Fibroblast of villous mesenchyme (primary cell): ENCODE data around the gene LOXL1. TPM values are rescaled to one million over a fixed set of nuclear protein-coding genes. Genes with fewer than 3 reads are reported as not detected.

Experiments
- DNase-seq: peaks from one replicate; pipeline ENCODE4 v3.0.0-alpha.2; 2010; ENCODE audit warnings: low read depth
- H3K4me3 ChIP-seq: 2 replicates; pipeline ENCODE4 v1.5.1; 2011; ENCODE audit warnings: low read depth, mild to moderate bottlenecking, low read length
- CTCF ChIP-seq: IDR thresholded peaks from 2 replicates; pipeline ENCODE4 v1.5.1; 2012; ENCODE audit warnings: low read depth, mild to moderate bottlenecking, low read length; ENCODE audit not compliant: insufficient read depth
- total RNA-seq: library from RNA; depleted of rRNA; stranded (reverse); fragments of >200 nt; gene quantifications from 2 replicates; pipeline ENCODE4 v1.2.3, GENCODE V29; 2012

The LOXL1 gene
- total RNA-seq, 1 donor = 73.8 TPM

- no peak for TF ChIP-seq CTCF
- peak overlapping the region; percentile 78 for H3K4me3 ChIP-seq
- no peak for DNase-seq
Measured at GRCh38 chr15:73994912-73995622, 68.8 kb downstream of the LOXL1 start.

GRCh38 chr15:73996267-73996666 lies 70.0 kb downstream of the LOXL1 start:
- TF ChIP-seq CTCF = no peak
- H3K4me3 ChIP-seq = peak overlapping the region; percentile 78
- DNase-seq = no peak

- peak overlapping the region; percentile 78 for H3K4me3 ChIP-seq
- no peak for TF ChIP-seq CTCF
- DNase-seq = peak; percentile 89
Measured at GRCh38 chr15:73996939-73997338, 70.7 kb downstream of the LOXL1 start.

DNA sequence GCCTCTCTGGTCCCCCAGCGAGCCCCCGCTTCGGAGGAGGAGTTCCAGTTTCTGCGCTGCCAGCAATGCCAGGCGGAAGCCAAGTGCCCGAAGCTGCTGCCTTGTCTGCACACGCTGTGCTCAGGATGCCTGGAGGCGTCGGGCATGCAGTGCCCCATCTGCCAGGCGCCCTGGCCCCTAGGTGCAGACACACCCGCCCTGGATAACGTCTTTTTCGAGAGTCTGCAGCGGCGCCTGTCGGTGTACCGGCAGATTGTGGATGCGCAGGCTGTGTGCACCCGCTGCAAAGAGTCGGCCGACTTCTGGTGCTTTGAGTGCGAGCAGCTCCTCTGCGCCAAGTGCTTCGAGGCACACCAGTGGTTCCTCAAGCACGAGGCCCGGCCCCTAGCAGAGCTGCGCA lies 71.7 kb downstream of the LOXL1 start:
- peak overlapping the region; percentile 78 for H3K4me3 ChIP-seq

More for the DNA sequence above, 71.7 kb downstream of the LOXL1 start:
- no peak for TF ChIP-seq CTCF
- DNase-seq = no peak

Other genes starting within 250 kb of the LOXL1 start
- 81.2 and 93.4 TPM in 2 replicates for gene CD276, start 242.1 kb upstream of the LOXL1 start, total RNA-seq
- gene INSYN1, start 173.1 kb upstream of the LOXL1 start, total RNA-seq = under 0.01 and 0.64 TPM in 2 replicates
- not detected in 2 replicates for gene TBC1D21, start 52.9 kb upstream of the LOXL1 start, total RNA-seq
- 17.1 and 19.0 TPM in 2 replicates for gene STOML1, start 65.8 kb downstream of the LOXL1 start, total RNA-seq
- 49.6 and 56.1 TPM in 2 replicates for gene PML, start 68.3 kb downstream of the LOXL1 start, total RNA-seq
- not detected in 2 replicates for gene GOLGA6A, start 156.1 kb downstream of the LOXL1 start, total RNA-seq
- gene ISLR2, start 204.1 kb downstream of the LOXL1 start, total RNA-seq = 0.32 TPM in 1 of 2 replicates, not detected in the other
- gene ISLR, start 247.2 kb downstream of the LOXL1 start, total RNA-seq = 73.8 and 83.4 TPM in 2 replicates